GM19351 (cell line): ENCODE measurements around the gene SLCO6A1.
A peak's percentile ranks its signal among the peaks of the same experiment; 100 is the strongest.
"Not testable (repeated sequence)": the region's sequence is repeated elsewhere in the genome, so short reads cannot be mapped to it uniquely, and the experiment has no call there.

Experiments
- ATAC-seq: cut with Tn5 transposase; IDR thresholded peaks from one replicate; pipeline ENCODE4 v1.9.1; 2021; ENCODE audit warnings: mild to moderate bottlenecking, moderate library complexity; ENCODE audit not compliant: unreplicated experiment

SLCO6A1 gene

GRCh38 chr5:102498271-102499034 lies at the start of gene SLCO6A1:
TSS of gene SLCO6A1 (minus strand) at chr5:102499001. CDS start at chr5:102498844, 157 bp downstream.
- no peak for ATAC-seq

- ATAC-seq: no peak
Measured at GRCh38 chr5:102547141-102548035, 48.6 kb upstream of the SLCO6A1 start.

GRCh38 chr5:102545175-102545574 lies 46.4 kb upstream of the SLCO6A1 start:
- peak; percentile 71 for ATAC-seq

- ATAC-seq: no peak
Measured at GRCh38 chr5:102542057-102542456, 43.3 kb upstream of the SLCO6A1 start.

- ATAC-seq: no peak
Measured at GRCh38 chr5:102539996-102540728, 41.4 kb upstream of the SLCO6A1 start.

GRCh38 chr5:102539562-102539961 lies 40.8 kb upstream of the SLCO6A1 start:
- ATAC-seq: no peak

- ATAC-seq: no peak
Measured at GRCh38 chr5:102537011-102537410, 38.2 kb upstream of the SLCO6A1 start.

- no peak for ATAC-seq
Measured at GRCh38 chr5:102536323-102536928, 37.6 kb upstream of the SLCO6A1 start.

GRCh38 chr5:102532123-102532522 lies 33.3 kb upstream of the SLCO6A1 start:
- ATAC-seq: no peak

- ATAC-seq: no peak
Measured at GRCh38 chr5:102531506-102531905, 32.7 kb upstream of the SLCO6A1 start.

- ATAC-seq: no peak
Measured at GRCh38 chr5:102529447-102529846, 30.6 kb upstream of the SLCO6A1 start.

GRCh38 chr5:102529031-102529430 lies 30.2 kb upstream of the SLCO6A1 start:
- ATAC-seq: no peak

- no peak for ATAC-seq
Measured at GRCh38 chr5:102528600-102528999, 29.8 kb upstream of the SLCO6A1 start.

- ATAC-seq: no peak
Measured at GRCh38 chr5:102527547-102527946, 28.7 kb upstream of the SLCO6A1 start.

GRCh38 chr5:102523541-102524175 lies 24.9 kb upstream of the SLCO6A1 start:
- peak; percentile 98 for ATAC-seq

GRCh38 chr5:102511666-102512065 lies 12.9 kb upstream of the SLCO6A1 start:
- ATAC-seq: no peak

GRCh38 chr5:102491261-102491914 lies 7.4 kb downstream of the SLCO6A1 start:
- ATAC-seq: not testable (repeated sequence)

GRCh38 chr5:102483736-102484135 lies 15.1 kb downstream of the SLCO6A1 start:
- ATAC-seq: no peak

GRCh38 chr5:102481054-102481715 lies 17.6 kb downstream of the SLCO6A1 start:
- no peak for ATAC-seq
